HEK293T (cell line): Measurements from ENCODE around the gene ABI3BP.

Source experiments
- FOXK2 ChIP-seq: fragments of 450-650 bp; IDR thresholded peaks from 2 replicates; pipeline ENCODE4 v1.6.1; 2016; ENCODE audit warnings: mild to moderate bottlenecking
- HDGF ChIP-seq: fragments of 450-650 bp; IDR thresholded peaks from 2 replicates; pipeline ENCODE4 v1.6.1; 2017; ENCODE audit warnings: antibody characterized with exemption, borderline replicate concordance

- no peak for TF ChIP-seq HDGF
- TF ChIP-seq FOXK2 = no peak
Observed at GRCh38 chr3:100781301-100781700, 211.9 kb downstream of the ABI3BP start.
